Measurements from ENCODE around the gene CDK18.

Gene CDK18

GRCh38 chr1:205517288-205517687 is 12.8 kb downstream of the CDK18 start:
- no peak for DNase-seq (ENCODE audit: low read depth in 2 of 2)
- H3K4me3 ChIP-seq (replicated peaks in 1 of 2; ENCODE audit: low read depth in 2 of 2, low read length in 2 of 2) = no peak overlapping the region
- TF ChIP-seq CTCF (IDR thresholded peaks at IDR 0.05; ENCODE audit: low read depth, low read length) = no peak

- no peak overlapping the region for H3K4me3 ChIP-seq (replicated peaks in 1 of 2; ENCODE audit: low read depth in 2 of 2, low read length in 2 of 2)
- DNase-seq (ENCODE audit: low read depth in 2 of 2) = no peak
- TF ChIP-seq CTCF (IDR thresholded peaks at IDR 0.05; ENCODE audit: low read depth, low read length) = no peak
These were observed 13.3 kb downstream of the CDK18 start for GRCh38 chr1:205517763-205518162.

GRCh38 chr1:205518661-205519540 is 14.4 kb downstream of the CDK18 start:
- no peak overlapping the region for H3K4me3 ChIP-seq (replicated peaks in 1 of 2; ENCODE audit: low read depth in 2 of 2, low read length in 2 of 2)
- no peak for TF ChIP-seq CTCF (IDR thresholded peaks at IDR 0.05; ENCODE audit: low read depth, low read length)
- DNase-seq (ENCODE audit: low read depth in 2 of 2) = no peak

GRCh38 chr1:205519541-205520131 is 15.2 kb downstream of the CDK18 start:
- no peak for TF ChIP-seq CTCF (IDR thresholded peaks at IDR 0.05; ENCODE audit: low read depth, low read length)
- H3K4me3 ChIP-seq (replicated peaks in 1 of 2; ENCODE audit: low read depth in 2 of 2, low read length in 2 of 2) = no peak overlapping the region

GRCh38 chr1:205520709-205521108 is 16.2 kb downstream of the CDK18 start:
- no peak for TF ChIP-seq CTCF (IDR thresholded peaks at IDR 0.05; ENCODE audit: low read depth, low read length)

More at GRCh38 chr1:205519541-205520131, 15.2 kb downstream of the CDK18 start:
- peak in 1 of 2 donors; percentile 31 for DNase-seq (ENCODE audit: low read depth in 2 of 2)

GRCh38 chr1:205521686-205522085 is 17.2 kb downstream of the CDK18 start:
- no peak for DNase-seq (ENCODE audit: low read depth in 2 of 2)
- H3K4me3 ChIP-seq (replicated peaks in 1 of 2; ENCODE audit: low read depth in 2 of 2, low read length in 2 of 2) = no peak overlapping the region
- no peak for TF ChIP-seq CTCF (IDR thresholded peaks at IDR 0.05; ENCODE audit: low read depth, low read length)

More at GRCh38 chr1:205520709-205521108, 16.2 kb downstream of the CDK18 start:
- no peak for DNase-seq (ENCODE audit: low read depth in 2 of 2)
- no peak overlapping the region for H3K4me3 ChIP-seq (replicated peaks in 1 of 2; ENCODE audit: low read depth in 2 of 2, low read length in 2 of 2)
